Measurements from ENCODE around the gene DDA1. TPM values are rescaled to one million over a fixed set of nuclear protein-coding genes. Genes with fewer than 3 reads are reported as not detected.

Gene DDA1
- total RNA-seq, 6 experiments from 2014 or later = 77.1 to 92.5 (median 83.4) TPM

DNA sequence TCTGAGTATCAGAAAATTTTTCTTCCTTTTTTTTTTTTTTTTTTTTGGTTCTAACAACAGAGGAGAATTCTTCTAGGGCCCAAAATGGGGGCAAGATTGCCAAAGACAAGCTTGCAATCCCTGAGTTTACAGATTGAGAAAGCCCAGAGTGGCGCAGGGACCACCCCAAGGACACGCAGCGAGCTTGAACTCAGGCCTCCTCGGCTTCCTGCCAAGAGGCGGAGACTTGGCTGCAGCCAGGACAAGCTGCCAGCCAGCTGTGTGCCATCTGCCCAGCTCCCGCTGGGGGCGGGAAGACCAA lies 4.2 kb upstream of the DDA1 start:
- DNase-seq = no peak
- peaks cover 10% of the 10 kb centered on the region for H3K36me3 Mint-ChIP-seq (ENCODE audit: low read depth)
- TF ChIP-seq, protein P1, sequence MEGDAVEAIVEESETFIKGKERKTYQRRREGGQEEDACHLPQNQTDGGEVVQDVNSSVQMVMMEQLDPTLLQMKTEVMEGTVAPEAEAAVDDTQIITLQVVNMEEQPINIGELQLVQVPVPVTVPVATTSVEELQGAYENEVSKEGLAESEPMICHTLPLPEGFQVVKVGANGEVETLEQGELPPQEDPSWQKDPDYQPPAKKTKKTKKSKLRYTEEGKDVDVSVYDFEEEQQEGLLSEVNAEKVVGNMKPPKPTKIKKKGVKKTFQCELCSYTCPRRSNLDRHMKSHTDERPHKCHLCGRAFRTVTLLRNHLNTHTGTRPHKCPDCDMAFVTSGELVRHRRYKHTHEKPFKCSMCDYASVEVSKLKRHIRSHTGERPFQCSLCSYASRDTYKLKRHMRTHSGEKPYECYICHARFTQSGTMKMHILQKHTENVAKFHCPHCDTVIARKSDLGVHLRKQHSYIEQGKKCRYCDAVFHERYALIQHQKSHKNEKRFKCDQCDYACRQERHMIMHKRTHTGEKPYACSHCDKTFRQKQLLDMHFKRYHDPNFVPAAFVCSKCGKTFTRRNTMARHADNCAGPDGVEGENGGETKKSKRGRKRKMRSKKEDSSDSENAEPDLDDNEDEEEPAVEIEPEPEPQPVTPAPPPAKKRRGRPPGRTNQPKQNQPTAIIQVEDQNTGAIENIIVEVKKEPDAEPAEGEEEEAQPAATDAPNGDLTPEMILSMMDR (IDR thresholded peaks at IDR 0.05) = no peak
- no peaks in the 10 kb centered on the region; the same call in none of the 2 replicates for H3K27me3 Mint-ChIP-seq (ENCODE audit: insufficient read depth)
- H3K4me1 Mint-ChIP-seq (ENCODE audit: low read depth) = peaks cover 43% of the 10 kb centered on the region
- no peaks in the 10 kb centered on the region for H3K9me3 Mint-ChIP-seq
- H3K27ac Mint-ChIP-seq = peak overlapping the region; percentile 53
- H3K4me3 Mint-ChIP-seq = peak overlapping the region; percentile 92

DNA sequence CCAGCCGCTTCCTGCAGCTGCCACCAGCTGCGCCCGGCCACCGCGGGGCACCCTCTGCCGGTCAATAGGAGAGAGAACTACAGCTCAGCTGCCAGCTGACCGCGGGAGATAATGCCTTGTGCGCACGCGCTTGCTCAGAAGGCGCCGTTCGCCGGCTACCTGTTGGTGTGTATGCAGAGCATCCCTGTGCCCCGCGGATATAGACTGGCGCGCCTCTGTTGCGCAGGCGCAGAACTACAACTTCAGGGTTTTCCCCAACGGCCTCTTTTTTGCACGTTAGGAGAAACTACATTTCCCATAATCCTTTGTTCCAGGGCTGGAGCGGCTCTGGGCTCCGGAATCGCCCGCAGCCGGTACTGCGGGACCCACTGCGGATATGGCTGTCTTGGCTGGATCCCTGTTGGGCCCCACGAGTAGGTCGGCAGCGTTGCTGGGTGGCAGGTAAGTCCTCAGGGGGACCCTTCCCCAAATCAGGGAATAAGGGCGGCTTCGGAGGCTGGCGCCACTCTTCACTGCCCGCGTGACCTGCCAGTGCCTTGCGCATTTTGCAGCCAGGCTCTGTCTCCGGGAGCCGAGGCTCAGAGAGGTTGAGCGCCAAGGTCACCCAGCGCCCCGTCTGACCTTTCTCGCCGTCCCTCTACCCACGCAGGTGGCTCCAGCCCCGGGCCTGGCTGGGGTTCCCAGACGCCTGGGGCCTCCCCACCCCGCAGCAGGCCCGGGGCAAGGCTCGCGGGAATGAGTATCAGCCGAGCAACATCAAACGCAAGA lies 3.7 kb upstream of the DDA1 start, which contains the start of gene MRPL34:
TSS of gene MRPL34 (plus strand) at position 356 of the 768 bp plus-strand sequence. CDS start at position 377, 21 bp downstream.
- Mint-ChIP-seq H3K36me3 (ENCODE audit: low read depth) (peaks cover 12% of the 10 kb centered on the region), H3K9me3 (no peaks in the 10 kb centered on the region), H3K4me1 (ENCODE audit: low read depth) (peaks cover 48% of the 10 kb centered on the region), H3K27me3 (ENCODE audit: insufficient read depth) (no peaks in the 10 kb centered on the region; the same call in none of the 2 replicates), H3K4me3 (peak within 1 kb of the TSS; percentile 92), H3K27ac (peak within 1 kb of the TSS; percentile 77)
- TF ChIP-seq, protein P1 (IDR thresholded peaks at IDR 0.05) = peak; percentile 85
- peak; percentile 99 for DNase-seq

DNA sequence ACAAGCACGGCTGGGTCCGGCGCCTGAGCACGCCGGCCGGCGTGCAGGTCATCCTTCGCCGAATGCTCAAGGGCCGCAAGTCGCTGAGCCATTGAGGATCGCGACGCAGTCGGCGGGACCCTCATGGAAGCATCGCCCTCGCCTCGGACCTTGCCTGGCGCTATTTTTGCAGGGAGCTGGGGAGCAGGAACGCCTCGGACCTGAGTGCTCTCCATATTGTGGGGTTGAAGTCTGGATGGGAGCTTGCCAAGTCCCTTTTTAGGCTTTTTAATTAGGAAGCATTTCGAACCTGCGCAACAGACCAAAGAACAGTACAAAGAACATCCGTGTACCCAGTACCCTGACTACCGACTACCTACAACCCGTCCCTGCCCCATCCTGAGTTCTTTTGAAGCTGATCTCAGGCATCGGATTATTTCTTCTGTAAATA lies 3.1 kb upstream of the DDA1 start:
- H3K4me1 Mint-ChIP-seq (ENCODE audit: low read depth) = peaks cover 52% of the 10 kb centered on the region

DNA sequence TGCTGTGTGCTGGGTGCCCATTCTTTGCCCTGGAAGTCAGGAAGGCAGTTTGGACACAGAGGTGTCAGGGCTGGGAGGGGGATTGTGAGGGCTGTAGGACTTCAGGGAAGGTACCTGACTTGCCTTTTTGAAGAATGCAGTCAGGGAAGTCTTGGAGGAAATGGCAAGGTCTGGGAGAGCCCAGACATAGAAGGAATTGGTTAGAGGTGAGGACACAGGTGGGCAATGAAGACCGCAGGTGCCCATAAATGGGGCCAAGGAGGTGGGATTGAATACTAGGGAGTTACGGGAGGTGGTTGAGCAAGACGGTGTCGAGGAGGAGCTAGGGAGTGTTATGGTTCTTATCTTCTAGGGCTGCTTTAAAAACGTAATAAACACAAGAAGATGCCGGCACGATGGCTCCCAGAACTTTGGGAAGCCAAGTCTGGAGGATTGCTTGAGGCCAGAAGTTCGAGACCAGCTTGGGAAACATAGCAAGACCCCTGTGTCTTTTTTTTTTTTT lies 1.4 kb upstream of the DDA1 start:
- no peak for DNase-seq
- TF ChIP-seq, protein P1 (IDR thresholded peaks at IDR 0.05) = no peak
- H3K4me1 Mint-ChIP-seq (ENCODE audit: low read depth) = peaks cover 57% of the 10 kb centered on the region
- H3K27me3 Mint-ChIP-seq (ENCODE audit: insufficient read depth) = no peaks in the 10 kb centered on the region; the same call in 1 of the 2 replicates
- peak overlapping the region; percentile 4; the same call in 1 of the 2 replicates for H3K4me3 Mint-ChIP-seq
- H3K36me3 Mint-ChIP-seq (ENCODE audit: low read depth) = peaks cover 11% of the 10 kb centered on the region
- no peaks in the 10 kb centered on the region for H3K9me3 Mint-ChIP-seq
- H3K27ac Mint-ChIP-seq = no peak overlapping the region

More for the DNA sequence above, 3.1 kb upstream of the DDA1 start:
- H3K27me3 Mint-ChIP-seq (ENCODE audit: insufficient read depth) = no peaks in the 10 kb centered on the region; the same call in none of the 2 replicates
- H3K36me3 Mint-ChIP-seq (ENCODE audit: low read depth) = peaks cover 12% of the 10 kb centered on the region
- no peak for DNase-seq
- peak overlapping the region; percentile 77 for H3K27ac Mint-ChIP-seq
- peak overlapping the region; percentile 92 for H3K4me3 Mint-ChIP-seq
- TF ChIP-seq, protein P1 (IDR thresholded peaks at IDR 0.05) = no peak
- no peaks in the 10 kb centered on the region for H3K9me3 Mint-ChIP-seq

DNA sequence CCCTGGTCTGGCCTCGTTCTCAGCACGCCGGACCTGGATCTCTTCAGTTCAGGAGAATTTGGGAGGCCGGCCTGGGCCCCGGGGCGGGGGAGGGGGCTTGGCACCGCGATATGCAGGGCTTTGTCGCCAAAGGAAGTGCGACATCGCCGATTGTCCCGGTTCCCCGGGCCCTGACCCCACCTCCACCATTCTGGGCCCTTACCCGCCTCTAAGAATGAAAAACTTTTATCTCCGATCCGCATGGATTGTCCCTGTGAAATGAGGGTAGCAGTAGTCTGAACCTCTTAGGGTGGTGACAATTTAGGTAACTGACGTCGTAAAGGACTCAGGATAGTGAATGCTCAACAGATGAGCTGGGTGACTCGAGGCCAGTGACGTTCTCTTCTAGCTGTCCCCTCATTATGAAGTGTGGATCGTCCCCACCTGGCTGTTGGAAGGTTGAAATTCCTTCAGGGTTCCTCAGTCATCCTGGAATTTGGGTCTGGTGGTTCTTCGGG lies 650 bp downstream of the DDA1 start:
- Mint-ChIP-seq H3K27me3 (ENCODE audit: insufficient read depth) (no peaks in the 10 kb centered on the region; the same call in 1 of the 2 replicates), H3K36me3 (ENCODE audit: low read depth) (peaks cover 11% of the 10 kb centered on the region), H3K4me1 (ENCODE audit: low read depth) (peaks cover 40% of the 10 kb centered on the region), H3K27ac (peak overlapping the region; percentile 88), H3K4me3 (peak overlapping the region; percentile 90), H3K9me3 (no peaks in the 10 kb centered on the region)
- TF ChIP-seq, protein P1 (IDR thresholded peaks at IDR 0.05) = no peak
- no peak for DNase-seq

Measured in HFFc6 (cell line).